HEK293T (cell line): ENCODE measurements around the gene AK5.

Source experiments
- CTBP1 ChIP-seq: fragments of 450-650 bp; IDR thresholded peaks from 2 replicates; pipeline ENCODE4 v1.6.1; 2016; ENCODE audit warnings: borderline replicate concordance
- FOXK2 ChIP-seq: fragments of 450-650 bp; IDR thresholded peaks from 2 replicates; pipeline ENCODE4 v1.6.1; 2016; ENCODE audit warnings: mild to moderate bottlenecking
- FOXM1 ChIP-seq: fragments of 450-650 bp; IDR thresholded peaks from 2 replicates; pipeline ENCODE4 v1.6.1; 2017; ENCODE audit warnings: mild to moderate bottlenecking, borderline replicate concordance
- HDGF ChIP-seq: fragments of 450-650 bp; IDR thresholded peaks from 2 replicates; pipeline ENCODE4 v1.6.1; 2017; ENCODE audit warnings: antibody characterized with exemption, borderline replicate concordance
- NFRKB ChIP-seq: fragments of 450-650 bp; IDR thresholded peaks from 2 replicates; pipeline ENCODE4 v1.6.1; 2016; ENCODE audit warnings: mild to moderate bottlenecking, moderate library complexity
- PKNOX1 ChIP-seq: fragments of 450-650 bp; IDR thresholded peaks from 2 replicates; pipeline ENCODE4 v1.6.1; 2016
- SP1 ChIP-seq: fragments of 450-650 bp; IDR thresholded peaks from 2 replicates; pipeline ENCODE4 v1.6.1; 2017
- SUZ12 ChIP-seq: fragments of 450-650 bp; IDR thresholded peaks from 2 replicates; pipeline ENCODE4 v1.6.1; 2016; ENCODE audit warnings: mild to moderate bottlenecking
- TARDBP ChIP-seq: fragments of 450-650 bp; IDR thresholded peaks from 2 replicates; pipeline ENCODE4 v1.6.1; 2016

GRCh38 chr1:77370161-77370560 is 88.3 kb downstream of the AK5 start:
- TF ChIP-seq SUZ12: no peak
- TF ChIP-seq HDGF: no peak
- TF ChIP-seq FOXM1: no peak
- TF ChIP-seq TARDBP: no peak
- TF ChIP-seq PKNOX1: no peak
- no peak for TF ChIP-seq SP1
- no peak for TF ChIP-seq NFRKB
- no peak for TF ChIP-seq FOXK2
- no peak for TF ChIP-seq CTBP1
